GM19238 (cell line): ENCODE measurements around the gene SETD4.

Experiments
- DNase-seq: peaks from one replicate; pipeline ENCODE4 v3.0.0; 2011; ENCODE audit warnings: low spot score; ENCODE audit not compliant: insufficient read length

The SETD4 gene

GRCh38 chr21:36048357-36048756 lies 12.0 kb downstream of the SETD4 start:
- no peak for DNase-seq

- no peak for DNase-seq
Observed at GRCh38 chr21:36047139-36047538, 13.2 kb downstream of the SETD4 start.

DNA sequence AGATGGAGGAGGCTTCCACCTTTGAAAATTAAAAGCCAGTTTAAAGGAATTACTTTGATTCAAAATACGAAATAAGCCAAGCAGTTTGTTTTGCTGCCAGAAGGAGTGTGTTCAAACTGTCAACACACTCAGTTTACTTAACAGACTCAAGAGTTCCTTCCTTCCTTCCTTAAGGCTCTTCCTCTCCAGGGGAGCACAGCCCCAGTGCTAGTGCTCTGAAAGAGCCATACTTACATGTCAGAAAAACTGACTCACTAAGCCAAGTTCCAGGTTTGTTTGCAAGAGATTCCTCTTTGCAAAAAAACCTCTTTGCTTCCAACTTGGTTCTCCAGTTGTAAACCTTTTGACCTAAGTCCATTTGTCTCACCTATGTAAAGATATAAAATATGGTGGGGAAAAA lies 14.3 kb downstream of the SETD4 start:
- DNase-seq: no peak

DNA sequence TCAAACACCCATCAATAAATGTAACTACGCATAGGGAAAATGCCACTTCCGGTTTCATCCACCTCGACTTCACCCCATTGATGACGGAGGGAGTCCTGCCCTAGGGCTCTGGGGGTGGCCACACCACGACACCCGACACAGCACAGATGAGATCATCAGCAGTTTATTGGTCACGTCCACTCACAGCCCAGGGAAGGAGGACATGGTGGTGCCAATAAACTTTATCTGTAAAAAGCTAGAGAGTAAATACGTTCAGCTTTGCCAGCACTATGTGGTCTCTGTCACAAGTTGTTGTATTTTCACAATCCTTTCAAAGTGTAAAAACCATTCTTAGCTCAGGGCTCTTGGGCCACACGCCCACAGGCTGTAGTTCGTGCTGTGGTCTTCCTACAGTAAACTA lies 16.3 kb downstream of the SETD4 start:
- no peak for DNase-seq

DNA sequence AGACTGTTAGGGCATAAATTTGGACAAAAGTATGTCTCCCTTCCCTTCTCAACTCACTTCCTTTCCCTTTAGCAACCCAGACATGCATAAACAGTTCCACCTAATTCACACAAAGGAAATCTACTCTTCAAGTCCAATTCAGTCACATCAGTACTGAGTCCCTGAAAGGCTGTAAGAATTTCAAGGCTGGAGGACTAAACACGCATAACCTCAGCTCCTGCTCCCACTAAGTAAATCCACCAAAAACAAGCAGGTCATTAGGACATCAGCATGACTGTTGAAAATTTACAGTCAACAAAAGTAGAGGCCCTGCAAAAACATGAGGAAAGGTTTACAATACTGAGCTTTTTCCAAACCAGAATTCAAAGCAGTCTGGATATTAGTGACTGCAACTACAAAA lies 18.4 kb downstream of the SETD4 start:
- no peak for DNase-seq

DNA sequence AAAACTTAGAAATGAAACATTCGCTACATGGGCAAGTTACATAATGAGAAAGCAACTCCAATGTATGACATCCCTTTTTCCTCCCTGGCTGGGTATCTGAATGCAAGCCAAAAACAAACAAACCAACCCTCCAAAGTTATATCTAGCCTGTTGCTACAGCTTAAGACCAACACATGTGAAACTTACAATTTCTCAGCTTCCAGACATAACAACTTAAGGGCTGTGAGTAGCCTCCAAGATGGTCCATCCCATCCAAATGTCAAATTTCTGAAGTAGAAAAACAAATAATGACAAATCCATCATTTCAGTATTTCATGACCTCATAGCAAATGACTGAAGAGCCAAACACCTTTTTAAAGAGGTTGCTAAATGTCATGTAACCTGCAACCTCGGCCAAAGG lies 19.9 kb downstream of the SETD4 start:
- DNase-seq: no peak

DNA sequence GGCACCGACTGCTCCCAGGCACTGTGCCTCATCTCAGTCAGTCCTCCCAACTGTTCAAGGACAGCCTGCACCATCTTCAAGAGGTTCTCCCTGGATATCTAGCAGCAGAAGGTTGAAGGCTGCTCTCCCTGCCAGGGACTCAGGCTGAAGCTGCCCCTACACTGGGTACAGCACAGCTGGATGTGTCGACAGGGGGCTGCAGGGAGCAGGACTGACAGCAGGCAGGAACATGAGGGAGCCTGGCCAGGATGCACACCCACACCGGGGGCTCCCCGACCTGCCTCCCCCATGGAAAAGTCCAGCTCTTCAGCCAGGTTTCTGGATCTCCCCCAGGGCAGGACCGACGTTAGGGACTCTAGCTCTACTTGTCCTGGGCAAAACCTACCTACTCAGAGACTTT lies 20.5 kb downstream of the SETD4 start:
- DNase-seq: no peak

DNA sequence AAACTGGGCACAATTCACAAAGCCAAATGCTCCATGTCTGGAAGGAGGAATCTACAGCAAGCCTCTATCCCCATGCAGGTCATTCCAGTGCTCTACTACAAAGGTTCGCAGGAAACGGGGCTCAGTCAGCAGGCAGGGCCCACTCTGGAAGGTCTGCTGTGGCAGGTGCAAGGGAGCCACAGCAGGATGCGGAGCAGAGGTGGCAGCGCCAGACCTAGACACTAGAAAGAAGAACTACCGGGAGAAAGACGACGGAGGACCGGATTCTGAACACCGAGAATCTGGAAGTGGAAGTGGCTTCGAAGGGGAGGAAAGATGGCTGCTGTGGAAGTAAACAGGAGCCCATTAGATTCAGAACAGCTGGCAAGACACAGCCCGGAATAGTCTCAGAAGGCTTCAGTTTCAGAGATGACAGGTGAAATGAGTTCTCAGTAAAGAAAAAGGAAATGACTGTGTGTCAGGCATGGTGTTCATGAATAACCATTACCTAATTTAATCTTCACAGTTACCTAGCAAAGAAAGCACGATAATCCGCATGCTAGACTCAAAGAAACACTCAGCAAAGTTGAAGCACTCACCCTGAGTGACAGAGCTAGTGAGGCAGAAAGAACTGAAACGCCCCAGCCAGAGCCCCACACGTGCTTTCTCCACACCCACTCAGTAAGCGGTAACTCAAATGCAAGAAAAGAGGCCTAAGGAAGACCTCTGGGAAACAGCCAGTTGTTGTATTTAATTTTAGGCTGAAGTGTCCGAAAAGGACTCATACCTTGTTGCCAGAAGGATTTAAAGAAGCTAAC lies 21.4 kb downstream of the SETD4 start:
- no peak for DNase-seq

DNA sequence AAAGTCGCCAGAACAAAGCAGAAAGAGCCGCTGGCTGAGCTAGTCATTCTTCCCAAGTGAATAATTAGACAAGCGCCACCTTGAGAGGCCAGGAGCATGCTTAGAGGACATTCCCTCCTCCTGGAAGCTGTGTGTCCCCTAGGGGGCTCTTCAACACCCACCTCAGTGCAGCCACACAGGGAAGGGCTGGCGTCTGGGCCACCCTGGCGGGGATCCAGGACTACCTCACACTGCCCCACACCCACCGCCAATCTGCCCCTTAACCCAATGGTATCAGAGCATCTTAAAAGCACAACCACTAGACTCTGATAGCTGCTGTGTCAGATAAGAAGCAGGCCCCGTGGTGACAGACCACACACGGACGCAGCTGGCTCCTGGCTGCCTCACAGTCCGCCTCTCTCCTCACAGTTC lies 24.9 kb downstream of the SETD4 start:
- DNase-seq: no peak

GRCh38 chr21:36034211-36034913 lies 26.0 kb downstream of the SETD4 start:
- no peak for DNase-seq

DNA sequence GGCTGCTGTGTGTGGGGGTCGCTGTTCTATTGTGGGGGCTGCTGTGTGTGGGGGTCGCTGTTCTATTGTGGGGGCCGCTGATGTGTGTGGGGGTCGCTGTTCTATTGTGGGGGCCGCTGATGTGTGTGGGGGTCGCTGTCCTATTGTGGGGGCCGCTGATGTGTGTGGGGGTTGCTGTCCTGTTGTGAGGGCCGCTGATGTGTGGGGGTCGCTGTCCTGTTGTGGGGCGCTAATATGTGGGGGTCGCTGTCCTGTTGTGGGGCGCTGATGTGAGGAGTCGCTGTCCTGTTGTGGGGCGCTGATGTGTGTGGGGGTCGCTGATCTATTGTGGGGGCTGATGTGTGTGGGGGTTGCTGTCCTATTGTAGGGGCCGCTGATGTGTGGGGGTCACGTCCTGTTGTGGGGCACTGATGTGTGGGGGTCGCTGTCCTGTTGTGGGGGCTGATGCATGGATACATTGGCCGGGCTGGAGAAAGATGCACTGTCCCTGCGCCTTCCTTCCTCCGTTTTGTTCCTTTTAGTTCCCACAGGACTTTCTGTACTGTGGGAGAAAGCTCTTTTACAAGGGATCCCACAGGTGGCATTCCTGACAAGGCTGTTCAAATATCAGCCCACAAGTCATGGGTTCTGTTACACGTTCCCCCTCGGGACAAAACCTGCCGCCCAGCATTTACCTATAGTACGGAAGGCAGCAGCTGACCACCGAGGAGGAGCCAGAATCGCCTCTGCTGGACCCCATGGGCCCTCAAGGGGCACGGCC lies 27.5 kb downstream of the SETD4 start:
- DNase-seq: no peak

DNA sequence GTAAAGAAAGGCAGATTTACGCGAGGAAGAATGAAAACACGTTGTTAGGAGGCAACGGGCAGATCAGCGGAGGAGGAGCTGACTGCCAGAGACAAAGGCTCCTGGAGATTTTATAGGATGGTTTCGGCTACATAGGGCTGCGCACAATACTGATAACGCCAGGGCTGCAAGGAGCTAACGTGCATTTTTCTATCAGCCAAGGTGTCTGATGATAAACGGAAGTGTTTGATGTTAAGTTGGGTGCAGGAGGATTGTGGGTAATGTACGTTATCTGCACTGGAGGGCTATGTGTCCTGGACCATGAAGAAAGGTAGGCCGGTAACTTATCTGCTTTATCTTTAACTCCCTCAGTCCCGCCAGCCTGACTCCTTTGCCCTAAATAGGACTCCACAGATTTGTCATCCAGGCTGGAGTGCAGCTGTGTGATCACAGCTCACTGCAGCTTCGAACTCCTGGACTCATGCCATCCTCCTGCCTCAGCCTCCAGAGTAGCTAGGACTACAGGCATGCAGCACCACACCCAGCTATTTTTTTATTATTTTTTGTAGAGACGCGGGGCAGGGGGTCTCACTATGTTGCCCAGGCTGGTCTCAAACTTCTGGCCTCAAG lies 29.6 kb downstream of the SETD4 start:
- no peak for DNase-seq

GRCh38 chr21:36029309-36029708 lies 31.0 kb downstream of the SETD4 start:
- DNase-seq: no peak

- DNase-seq: peak; percentile 63
Observed at GRCh38 chr21:36028127-36029069, 31.9 kb downstream of the SETD4 start.

- no peak for DNase-seq
Observed at GRCh38 chr21:36027347-36027746, 33.0 kb downstream of the SETD4 start.

- no peak for DNase-seq
Observed at GRCh38 chr21:36024782-36025181, 35.5 kb downstream of the SETD4 start.

- no peak for DNase-seq
Observed at GRCh38 chr21:36023092-36023480, 37.2 kb downstream of the SETD4 start.

DNA sequence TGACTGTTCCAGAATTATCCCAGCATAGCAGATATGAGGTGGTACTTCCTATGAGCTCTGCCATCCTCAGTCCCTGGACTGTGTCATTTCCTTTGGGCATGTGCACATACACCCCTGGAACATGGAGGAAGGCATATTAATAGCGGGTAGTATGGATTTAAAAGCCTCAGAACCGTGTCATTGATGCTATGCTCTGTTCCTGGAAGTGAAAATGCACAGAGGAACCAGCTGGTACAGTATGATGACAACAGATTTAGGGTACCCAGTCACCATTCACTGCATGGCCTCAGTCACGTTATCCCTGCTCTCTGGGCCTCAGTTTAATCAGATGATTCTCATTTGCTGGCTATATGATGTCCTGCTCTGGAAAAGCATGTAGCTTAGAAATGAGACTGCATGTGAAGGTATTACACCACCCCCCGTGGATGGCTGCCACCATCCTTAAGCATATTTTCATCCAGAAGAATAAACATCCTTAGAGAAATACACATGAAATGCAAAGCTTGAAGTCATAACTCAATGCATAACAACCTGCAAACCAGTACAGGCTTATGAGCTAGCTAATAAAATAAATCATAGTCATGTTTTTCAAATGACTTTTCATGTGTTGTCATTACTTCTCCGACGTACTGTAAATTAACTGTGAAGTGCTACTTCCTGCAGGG lies 37.8 kb downstream of the SETD4 start:
- no peak for DNase-seq

- no peak for DNase-seq
Observed at GRCh38 chr21:36021251-36021837, 39.0 kb downstream of the SETD4 start.

DNA sequence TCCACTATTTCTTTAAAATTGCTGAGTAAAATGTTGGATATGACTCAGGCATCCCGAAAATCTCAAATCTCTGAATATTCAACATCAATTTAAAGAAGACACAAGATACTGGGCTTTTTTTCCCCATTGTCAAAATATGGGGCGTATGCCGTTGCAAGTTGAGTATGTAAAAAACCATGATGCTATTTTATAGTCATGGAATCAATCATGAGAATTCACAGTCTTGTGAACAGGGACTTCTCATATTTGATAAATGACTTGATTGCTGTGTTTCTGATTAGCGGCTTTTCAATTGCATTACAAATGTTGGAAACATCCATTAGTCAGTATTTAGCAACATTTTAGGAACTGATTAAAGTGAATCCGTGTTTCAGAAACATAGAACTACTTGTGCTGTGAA lies 45.3 kb downstream of the SETD4 start:
- DNase-seq: no peak
